ENCODE data around the gene DPH7. TPM values are rescaled to one million over a fixed set of nuclear protein-coding genes. Genes with fewer than 3 reads are reported as not detected.
A peak's percentile ranks its signal among the peaks of the same experiment; 100 is the strongest.
"Not testable (repeated sequence)": the region's sequence is repeated elsewhere in the genome, so short reads cannot be mapped to it uniquely, and the experiment has no call there.

The DPH7 gene
- total RNA-seq, 1 experiment from 2014 or later = 25.2 TPM

DNA sequence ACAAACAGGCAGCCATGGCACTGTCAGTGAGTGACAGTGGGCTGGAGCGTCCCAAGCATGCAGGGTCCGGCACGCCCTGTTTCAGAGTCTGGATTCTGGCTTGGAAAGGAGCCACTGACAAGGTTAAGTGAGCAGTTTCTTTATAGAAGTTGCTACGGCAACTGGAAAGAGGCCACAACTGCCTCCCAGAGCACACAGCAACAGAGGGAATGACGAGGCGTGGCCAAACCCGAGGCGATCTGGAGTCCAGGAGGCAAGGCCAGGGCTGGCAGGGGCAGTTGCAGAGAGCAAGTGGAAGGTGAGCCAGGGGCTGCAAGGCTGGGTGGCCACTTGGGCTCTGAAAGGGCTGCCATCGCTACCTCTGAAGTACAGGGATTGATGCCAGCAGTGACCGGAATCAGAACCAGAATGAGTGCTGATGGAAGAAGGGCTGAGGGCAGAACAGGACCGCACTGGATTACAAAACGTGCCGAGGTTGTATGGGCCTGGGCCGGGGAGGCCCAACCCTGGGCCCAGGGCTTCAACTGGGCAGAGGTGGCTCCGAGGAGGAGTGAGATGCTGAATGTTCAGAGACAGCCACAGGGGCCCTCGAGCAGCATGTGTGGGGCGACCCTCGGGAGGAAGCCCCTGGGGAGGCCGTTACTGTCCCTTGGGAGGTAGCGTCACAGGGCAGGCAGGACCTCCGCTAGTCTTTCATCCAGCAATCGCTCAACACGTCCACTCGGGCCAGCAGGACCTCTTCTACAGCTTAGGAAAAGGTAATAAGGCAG lies 22.5 kb downstream of the DPH7 start:
- DNase-seq (ENCODE audit: low read depth, low spot score) = no peak
- in situ Hi-C loops (cut with HindIII; ENCODE audit: low pct_unique_long_range_greater_than_20kb, low sequenced_read_pairs) = no loop called here

GRCh38 chr9:137555179-137555578 lies 23.5 kb downstream of the DPH7 start:
- DNase-seq (ENCODE audit: low read depth, low spot score) = no peak
- in situ Hi-C loops (cut with HindIII; ENCODE audit: low pct_unique_long_range_greater_than_20kb, low sequenced_read_pairs) = no loop called here

DNA sequence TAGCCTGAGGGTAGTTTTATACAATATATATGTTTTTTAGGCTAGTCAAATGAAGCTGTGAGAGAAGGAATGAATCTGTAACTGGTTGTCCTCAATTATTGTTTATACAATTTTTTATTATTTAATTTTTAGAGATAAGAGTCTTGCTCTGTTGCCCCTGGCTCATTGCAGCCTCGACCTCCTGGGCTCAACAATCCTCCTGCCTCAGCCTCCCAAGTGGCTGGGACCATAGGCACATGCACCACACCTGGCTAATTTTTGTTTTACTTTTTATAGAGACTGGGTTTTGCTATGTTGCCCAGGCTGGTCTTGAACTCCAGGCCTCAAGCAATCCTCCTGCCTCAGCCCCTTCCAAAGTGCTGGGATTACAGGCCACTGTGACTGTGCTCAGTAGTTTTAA lies 24.4 kb downstream of the DPH7 start:
- in situ Hi-C loops (cut with HindIII; ENCODE audit: low pct_unique_long_range_greater_than_20kb, low sequenced_read_pairs) = no loop called here
- no peak for DNase-seq (ENCODE audit: low read depth, low spot score)

- in situ Hi-C loops (cut with HindIII; ENCODE audit: low pct_unique_long_range_greater_than_20kb, low sequenced_read_pairs); DNase-seq (ENCODE audit: low read depth, low spot score): not testable (repeated sequence)
Observed at GRCh38 chr9:137553654-137554053, 25.1 kb downstream of the DPH7 start.

DNA sequence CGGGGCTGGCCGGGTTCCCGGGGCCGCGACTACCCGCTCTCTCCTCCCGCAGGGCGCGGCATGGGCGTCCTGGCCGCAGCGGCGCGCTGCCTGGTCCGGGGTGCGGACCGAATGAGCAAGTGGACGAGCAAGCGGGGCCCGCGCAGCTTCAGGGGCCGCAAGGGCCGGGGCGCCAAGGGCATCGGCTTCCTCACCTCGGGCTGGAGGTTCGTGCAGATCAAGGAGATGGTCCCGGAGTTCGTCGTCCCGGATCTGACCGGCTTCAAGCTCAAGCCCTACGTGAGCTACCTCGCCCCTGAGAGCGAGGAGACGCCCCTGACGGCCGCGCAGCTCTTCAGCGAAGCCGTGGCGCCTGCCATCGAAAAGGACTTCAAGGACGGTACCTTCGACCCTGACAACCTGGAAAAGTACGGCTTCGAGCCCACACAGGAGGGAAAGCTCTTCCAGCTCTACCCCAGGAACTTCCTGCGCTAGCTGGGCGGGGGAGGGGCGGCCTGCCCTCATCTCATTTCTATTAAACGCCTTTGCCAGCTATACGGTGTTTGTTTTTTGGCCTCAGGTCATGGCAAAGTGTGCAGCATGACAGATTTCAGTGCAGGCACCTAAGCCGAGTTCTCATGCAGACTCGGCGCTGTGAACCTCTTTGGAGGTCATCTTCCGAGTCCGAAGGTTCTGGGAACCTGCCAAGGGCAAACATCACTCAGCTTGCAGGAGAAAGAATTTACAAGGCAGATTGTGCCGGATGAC lies 26.5 kb downstream of the DPH7 start:
- peak; percentile 19 for DNase-seq (ENCODE audit: low read depth, low spot score)
- in situ Hi-C loops (cut with HindIII; ENCODE audit: low pct_unique_long_range_greater_than_20kb, low sequenced_read_pairs) = no loop called here

GRCh38 chr9:137551264-137552021 lies 27.3 kb downstream of the DPH7 start, which contains the start of gene MRPL41:
MRPL41 (plus strand) TSS chr9:137551879; CDS start chr9:137552082, 203 bp downstream.
- in situ Hi-C loops (cut with HindIII; ENCODE audit: low pct_unique_long_range_greater_than_20kb, low sequenced_read_pairs) = no loop called here
- peak; percentile 83 for DNase-seq (ENCODE audit: low read depth, low spot score)

- not testable (repeated sequence) for DNase-seq (ENCODE audit: low read depth, low spot score)
Observed at GRCh38 chr9:137550958-137551263, 27.8 kb downstream of the DPH7 start.

GRCh38 chr9:137550231-137550621 lies 28.5 kb downstream of the DPH7 start, which contains the start of gene PNPLA7:
PNPLA7 (minus strand) TSS chr9:137550402; CDS start chr9:137550197, 205 bp downstream.
- peak; percentile 71 for DNase-seq (ENCODE audit: low read depth, low spot score)
- in situ Hi-C loops (cut with HindIII; ENCODE audit: low pct_unique_long_range_greater_than_20kb, low sequenced_read_pairs) = no loop called here

More at GRCh38 chr9:137550958-137551263, 27.8 kb downstream of the DPH7 start:
- in situ Hi-C loops (cut with HindIII; ENCODE audit: low pct_unique_long_range_greater_than_20kb, low sequenced_read_pairs) = not testable (repeated sequence)

DNA sequence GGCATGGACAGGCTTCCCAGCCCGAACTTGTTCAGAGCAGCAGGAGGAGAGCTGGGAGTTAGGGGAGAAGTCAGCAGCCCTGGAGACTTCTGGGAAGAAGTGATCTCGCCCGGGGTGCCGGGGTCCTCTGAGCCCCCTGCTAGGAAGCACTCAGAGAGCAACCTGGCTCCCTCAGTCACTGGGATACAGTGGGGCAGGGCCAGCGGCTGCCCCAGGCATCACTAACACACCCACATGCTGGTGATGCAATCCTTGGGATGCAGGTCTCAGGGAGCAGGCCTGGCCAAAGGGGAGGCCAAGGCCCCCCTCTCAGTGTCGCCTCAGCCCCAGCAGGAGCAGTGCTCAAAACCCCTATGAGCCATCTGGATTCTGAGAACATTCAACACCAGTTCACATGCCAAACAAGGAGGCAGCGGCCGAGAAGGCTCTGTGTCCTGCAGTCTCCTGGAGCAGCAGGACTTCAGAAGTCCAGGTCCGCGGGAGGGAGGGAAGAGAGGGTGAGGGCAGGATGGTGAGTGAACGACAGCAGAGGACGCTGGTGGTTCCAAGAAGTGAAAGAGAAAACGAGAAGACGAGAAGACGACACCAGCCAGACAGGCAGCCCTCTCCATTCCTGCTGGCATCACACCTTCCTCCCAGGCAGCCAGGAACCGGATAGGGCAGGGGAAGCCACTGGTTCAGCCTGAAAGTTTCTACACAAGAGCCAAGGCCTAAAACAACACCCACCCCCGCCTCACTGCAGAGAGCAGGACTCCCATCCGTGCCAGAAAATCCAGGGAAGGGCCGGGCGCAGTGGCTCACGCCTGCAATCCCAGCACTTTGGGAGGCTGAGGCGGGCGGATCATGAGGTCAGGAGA lies 30.8 kb downstream of the DPH7 start:
- DNase-seq (ENCODE audit: low read depth, low spot score) = no peak
- in situ Hi-C loops (cut with HindIII; ENCODE audit: low pct_unique_long_range_greater_than_20kb, low sequenced_read_pairs) = no loop called here

DNA sequence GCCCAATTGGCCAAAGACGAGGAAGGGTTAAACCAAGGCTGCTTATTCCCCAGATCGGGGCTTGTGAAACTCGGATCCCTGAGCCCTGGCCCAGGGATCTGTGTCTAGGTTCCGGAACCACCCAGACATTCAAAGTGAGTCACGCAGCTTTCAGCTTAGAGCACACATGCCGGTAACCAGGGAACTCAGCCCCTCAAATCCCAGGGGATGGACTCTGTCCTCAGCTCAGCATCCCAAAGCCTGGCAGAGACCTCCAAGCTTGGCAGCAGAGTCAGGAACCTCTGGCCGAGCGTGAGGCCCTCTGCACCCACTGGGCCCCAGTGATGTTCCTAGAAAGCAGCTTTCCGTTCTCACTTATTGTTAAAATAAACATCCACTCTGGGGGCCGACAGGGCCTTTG lies 33.6 kb downstream of the DPH7 start:
- in situ Hi-C loops (cut with HindIII; ENCODE audit: low pct_unique_long_range_greater_than_20kb, low sequenced_read_pairs) = no loop called here
- DNase-seq (ENCODE audit: low read depth, low spot score) = no peak

DNA sequence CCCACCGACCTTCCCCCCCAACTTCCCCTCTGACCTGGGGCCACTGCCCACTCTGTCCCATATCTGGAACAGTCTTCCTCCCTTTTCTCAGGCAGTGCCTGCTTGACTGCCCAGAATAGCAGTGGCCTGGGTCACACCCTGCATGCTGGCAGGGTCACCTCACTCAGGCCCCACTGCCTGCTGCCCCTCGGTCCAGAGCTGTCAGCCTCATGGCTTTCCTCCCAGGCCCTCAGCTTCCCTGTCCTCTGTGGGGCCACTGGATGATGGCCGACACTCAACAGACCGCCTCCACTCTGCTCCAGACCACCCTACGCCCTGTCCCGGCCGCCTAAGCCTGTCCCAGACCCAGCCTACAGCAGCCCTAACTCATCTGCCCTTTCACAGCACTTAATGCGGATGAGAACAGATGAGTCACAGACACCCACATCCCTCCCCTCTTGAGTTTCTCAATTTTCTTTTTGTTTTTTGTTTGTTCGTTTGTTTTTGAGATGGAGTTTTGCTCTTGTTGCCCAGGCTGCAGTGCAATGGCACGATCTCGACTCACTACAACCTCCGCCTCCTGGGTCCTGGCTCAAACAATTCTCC lies 34.5 kb downstream of the DPH7 start:
- in situ Hi-C loops (cut with HindIII; ENCODE audit: low pct_unique_long_range_greater_than_20kb, low sequenced_read_pairs) = no loop called here
- DNase-seq (ENCODE audit: low read depth, low spot score) = no peak

DNA sequence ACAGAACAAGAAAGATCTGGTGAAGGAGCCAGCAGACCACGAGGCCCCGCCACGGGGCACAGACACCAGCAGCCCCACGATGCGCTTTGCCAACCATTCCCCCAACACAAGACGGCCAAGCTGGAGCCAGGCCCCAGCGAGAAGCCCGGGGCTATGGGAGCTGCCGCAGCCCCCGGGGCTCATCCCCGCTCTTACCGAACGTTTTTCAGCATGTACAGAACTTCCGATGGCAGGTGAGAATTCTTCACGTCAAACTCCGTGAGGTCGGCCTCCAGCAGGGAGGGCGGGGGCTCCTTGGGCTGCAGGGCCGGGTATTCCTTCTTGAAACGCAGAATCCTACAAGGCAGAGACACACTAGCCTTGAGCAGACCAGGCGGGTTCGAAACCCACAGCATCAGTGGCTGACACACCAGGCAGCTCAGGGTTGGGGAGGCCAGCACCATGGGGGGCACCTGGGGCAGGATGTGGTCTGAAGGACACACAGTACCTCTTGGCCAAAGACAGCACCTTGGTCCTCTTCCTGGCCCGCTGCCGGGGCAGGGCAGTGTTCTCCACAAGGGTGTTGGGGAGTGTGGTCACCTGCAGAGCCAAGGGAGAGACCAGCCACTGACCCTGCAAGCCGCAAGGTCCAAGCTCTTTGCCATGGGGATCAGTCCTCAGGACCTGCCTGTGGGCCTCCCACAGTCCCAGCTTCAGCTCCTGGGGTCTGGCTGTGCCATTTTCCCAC lies 35.3 kb downstream of the DPH7 start:
- no peak for DNase-seq (ENCODE audit: low read depth, low spot score)
- in situ Hi-C loops (cut with HindIII; ENCODE audit: low pct_unique_long_range_greater_than_20kb, low sequenced_read_pairs) = no loop called here

- in situ Hi-C loops (cut with HindIII; ENCODE audit: low pct_unique_long_range_greater_than_20kb, low sequenced_read_pairs) = no loop called here
- no peak for DNase-seq (ENCODE audit: low read depth, low spot score)
Observed at GRCh38 chr9:137542486-137542885, 36.2 kb downstream of the DPH7 start.

DNA sequence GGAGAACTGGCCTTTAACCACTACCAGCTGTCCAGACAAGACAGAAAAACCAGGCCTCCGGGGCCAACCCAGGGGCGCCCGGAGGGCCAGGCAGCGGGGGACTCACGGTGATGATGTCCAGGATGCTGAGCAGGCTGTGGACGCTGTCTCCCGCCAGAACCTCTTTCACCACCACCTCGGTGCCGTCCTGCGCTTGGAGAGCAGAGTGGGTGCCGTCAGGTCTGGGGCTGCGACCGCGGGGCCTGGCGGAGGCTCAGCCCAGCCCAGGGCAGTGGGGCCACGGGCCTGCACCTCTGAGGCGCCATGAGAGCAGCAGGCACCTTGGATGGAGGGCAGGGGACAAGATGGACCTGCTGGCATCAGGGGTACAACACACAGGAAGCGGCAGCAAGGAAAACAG lies 38.2 kb downstream of the DPH7 start:
- no peak for DNase-seq (ENCODE audit: low read depth, low spot score)
- in situ Hi-C loops (cut with HindIII; ENCODE audit: low pct_unique_long_range_greater_than_20kb, low sequenced_read_pairs) = no loop called here

DNA sequence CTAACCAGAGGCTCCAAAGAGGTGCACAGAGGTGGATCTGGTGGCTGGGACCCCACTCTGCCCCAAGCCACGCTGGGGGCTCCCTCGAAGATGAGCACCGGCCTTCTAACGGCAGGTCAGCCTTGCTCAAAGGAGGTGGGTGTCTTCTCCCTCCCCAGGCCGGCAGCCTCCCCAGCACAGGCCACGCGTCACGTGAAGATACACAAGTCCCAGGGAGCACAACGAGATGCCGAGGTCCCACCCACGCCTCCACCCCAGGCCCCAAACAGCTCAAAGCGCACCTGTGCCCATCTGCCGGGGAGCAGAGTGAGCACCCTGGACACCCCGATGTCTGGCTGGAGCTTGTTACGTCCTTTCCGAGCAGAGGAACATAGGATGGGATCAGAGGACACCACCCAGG lies 40.7 kb downstream of the DPH7 start:
- in situ Hi-C loops (cut with HindIII; ENCODE audit: low pct_unique_long_range_greater_than_20kb, low sequenced_read_pairs) = no loop called here
- DNase-seq (ENCODE audit: low read depth, low spot score) = no peak

GRCh38 chr9:137536594-137537131 lies 42.1 kb downstream of the DPH7 start:
- in situ Hi-C loops (cut with HindIII; ENCODE audit: low pct_unique_long_range_greater_than_20kb, low sequenced_read_pairs); DNase-seq (ENCODE audit: low read depth, low spot score): not testable (repeated sequence)
